Ammon's horn (tissue), 1 donor: Measurements from ENCODE around the gene TSPAN31.
A peak's percentile ranks its signal among the peaks of the same experiment; 100 is the strongest.

Experiments used
- DNase-seq: peaks from one replicate; pipeline ENCODE4 v3.0.0-alpha.2; 2016; ENCODE audit warnings: low spot score

TSPAN31 gene

GRCh38 chr12:57735952-57736740 is 8.7 kb upstream of the TSPAN31 start:
- peak; percentile 59 for DNase-seq

GRCh38 chr12:57736741-57737466 is 7.9 kb upstream of the TSPAN31 start:
- no peak for DNase-seq

DNA sequence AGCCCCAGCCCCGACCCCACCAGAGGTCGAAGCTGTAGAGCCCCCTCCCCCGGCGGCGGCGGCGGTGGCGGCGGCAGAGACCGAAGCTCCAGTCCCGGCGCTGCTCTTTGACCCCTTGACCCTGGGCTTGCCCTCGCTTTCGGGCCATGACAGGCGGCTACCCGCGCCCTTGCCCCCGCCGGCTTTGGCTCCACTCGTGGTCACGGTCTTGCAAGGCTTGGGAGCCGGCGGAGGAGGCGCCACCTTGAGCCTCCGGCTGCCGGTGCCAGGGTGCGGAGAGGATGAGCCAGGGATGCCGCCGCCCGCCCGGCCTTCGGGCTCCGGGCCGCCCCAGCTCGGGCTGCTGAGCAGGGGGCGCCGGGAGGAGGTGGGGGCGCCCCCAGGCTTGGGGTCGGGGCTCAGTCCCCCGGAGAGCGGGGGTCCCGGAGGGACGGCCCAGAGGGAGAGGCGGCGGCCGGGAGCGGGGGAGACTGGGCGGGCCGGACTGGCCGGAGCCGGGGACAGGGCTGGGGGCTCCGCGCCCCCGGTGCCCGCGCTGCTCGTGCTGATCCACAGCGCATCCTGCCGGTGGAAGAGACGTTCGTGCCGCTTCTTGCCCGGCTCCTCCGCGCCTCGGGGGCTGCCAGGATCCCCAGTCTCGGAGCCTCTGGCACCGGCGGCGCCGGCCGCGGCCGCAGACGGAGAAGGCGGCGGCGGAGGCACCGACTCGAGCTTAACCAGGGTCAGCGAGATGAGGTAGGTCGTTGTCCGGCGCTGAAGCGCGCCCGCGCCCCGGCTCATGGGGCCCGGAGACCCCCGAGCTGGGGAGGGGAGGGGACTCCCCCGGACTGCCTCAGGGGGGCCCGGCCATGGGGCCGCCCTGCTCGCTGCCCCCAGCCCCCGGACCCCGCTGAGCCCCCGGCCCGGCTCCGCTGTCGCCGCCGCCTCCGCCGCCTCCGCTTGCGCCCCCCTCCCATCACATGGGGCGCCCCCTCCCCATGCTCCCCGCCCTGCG is 7.1 kb upstream of the TSPAN31 start:
- DNase-seq = no peak

- peak; percentile 56 for DNase-seq
Observed at GRCh38 chr12:57738661-57739237, 6.1 kb upstream of the TSPAN31 start, which contains the start of gene AGAP2. AGAP2 (minus strand) TSS chr12:57738742; CDS start chr12:57738246, 496 bp downstream.

DNA sequence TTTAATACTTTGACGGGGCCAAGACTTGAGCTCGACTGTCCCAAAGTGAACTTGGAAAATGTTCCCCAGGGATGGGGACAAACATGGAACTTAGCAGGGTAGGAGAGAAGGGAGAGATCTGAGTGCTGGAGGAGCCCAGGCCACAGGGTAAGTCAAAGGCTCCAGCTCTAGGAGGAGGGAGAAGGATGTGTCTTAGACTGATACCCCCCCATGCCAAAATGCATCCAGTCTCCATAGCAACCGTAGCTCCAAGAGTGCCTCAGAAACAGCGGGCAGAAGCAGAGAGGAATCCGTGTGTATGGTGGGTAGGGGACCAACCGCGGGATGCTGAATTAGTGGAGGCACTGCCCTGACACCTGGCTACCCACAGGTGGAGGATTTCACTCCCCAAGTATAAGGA is 5.5 kb upstream of the TSPAN31 start:
- DNase-seq = no peak

GRCh38 chr12:57739914-57740538 is 4.8 kb upstream of the TSPAN31 start:
- DNase-seq = no peak

- DNase-seq = peak; percentile 73
Observed at GRCh38 chr12:57740656-57741412, 4.0 kb upstream of the TSPAN31 start.

GRCh38 chr12:57741413-57741789 is 3.4 kb upstream of the TSPAN31 start:
- no peak for DNase-seq

DNA sequence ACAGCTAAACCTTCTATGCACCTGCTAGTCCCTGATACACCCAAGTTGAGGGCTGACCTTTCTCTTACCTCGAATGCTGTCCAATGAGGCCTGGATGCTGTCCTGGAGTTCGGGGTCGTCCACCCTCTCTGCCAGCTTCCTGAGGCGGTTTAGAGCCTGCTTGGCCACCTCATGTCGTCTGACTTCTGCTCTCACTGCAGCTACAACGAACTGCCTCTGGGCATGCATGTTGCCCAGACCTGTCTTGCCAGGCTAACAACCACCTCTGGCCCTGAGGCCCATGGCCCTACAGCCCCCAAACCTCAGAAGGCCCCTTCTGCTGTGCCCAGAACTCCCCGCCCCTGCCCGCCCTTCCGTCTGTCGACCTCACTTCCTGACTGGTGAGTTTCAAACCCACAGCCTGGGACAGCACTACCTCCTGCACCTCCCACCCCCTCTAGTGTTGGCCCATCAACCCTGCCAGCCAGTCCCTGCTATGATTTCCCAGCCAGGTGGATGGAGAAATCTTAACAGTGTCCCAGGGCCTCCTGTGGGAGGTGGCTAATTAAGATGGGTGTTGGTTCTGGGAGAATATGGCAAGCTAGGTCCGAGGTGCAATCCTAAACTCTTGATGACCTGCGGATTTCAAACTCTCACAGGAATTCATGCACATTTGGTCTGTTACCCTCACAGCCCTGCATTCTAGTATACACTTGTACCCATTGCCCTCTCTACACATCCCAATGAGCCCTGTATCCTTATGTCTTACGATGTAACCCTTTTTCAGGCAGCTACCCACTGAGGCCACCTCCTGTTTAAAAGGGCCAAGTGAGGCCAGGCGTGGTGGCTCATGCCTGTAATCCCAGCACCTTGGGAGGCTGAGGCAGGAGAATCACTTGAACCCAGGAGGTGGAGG is 2.7 kb upstream of the TSPAN31 start:
- no peak for DNase-seq

DNA sequence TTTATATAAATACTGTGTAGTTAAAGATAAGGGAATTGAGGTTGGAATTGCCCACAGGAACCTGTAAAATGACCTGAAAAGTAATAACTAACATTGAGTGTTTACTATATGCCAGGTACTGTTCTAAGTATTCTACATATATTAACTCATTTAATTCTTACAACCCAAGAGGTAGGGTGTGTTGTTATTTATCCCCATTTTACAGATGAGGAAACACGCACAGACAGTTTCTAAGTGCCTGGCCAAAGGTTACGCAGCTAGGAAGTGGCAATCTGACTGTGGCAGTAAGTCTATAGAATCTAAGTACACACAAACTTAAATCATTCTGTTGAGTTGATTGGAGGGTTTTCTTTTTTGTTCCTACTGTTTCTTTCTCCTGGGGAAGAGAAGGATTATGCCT is 1.1 kb upstream of the TSPAN31 start:
- DNase-seq = no peak

GRCh38 chr12:57744194-57744776 is 554 bp upstream of the TSPAN31 start:
- DNase-seq = no peak

DNA sequence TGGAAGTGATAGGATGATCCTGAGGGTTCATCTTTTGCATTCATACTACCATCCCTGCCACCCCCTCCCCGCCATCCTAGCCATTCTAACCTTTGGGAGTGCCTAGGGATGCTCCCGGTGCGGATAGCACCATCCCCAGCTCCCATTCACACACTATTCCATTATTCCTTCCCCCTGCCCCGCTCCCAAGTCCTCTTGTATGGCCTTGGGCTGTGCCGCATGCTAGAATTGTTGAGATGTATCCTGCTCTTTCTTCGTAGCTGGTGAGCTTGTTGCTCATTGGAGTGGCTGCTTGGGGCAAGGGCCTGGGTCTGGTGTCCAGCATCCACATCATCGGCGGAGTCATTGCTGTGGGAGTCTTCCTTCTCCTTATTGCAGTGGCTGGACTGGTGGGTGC is 644 bp downstream of the TSPAN31 start:
- no peak for DNase-seq

DNA sequence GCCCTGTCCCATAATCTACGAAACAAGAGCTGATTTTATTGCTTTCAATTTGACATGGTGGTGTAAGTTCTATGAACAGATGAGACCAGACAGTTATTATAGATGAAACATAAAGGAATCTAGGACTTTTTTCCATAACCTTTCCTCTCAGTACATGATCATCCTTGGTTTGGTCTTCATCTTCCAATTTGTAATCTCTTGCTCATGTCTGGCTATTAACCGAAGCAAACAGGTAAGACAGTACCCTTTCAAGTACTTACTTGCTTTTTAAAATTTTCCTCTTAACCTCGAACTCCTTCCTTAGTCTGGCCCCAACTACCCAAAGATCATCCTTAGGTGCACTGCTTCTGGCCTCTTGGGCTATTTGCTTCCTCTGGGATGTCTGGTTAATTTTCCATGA is 1.2 kb downstream of the TSPAN31 start:
- no peak for DNase-seq

GRCh38 chr12:57749061-57749460 is 4.2 kb downstream of the TSPAN31 start:
- no peak for DNase-seq

DNA sequence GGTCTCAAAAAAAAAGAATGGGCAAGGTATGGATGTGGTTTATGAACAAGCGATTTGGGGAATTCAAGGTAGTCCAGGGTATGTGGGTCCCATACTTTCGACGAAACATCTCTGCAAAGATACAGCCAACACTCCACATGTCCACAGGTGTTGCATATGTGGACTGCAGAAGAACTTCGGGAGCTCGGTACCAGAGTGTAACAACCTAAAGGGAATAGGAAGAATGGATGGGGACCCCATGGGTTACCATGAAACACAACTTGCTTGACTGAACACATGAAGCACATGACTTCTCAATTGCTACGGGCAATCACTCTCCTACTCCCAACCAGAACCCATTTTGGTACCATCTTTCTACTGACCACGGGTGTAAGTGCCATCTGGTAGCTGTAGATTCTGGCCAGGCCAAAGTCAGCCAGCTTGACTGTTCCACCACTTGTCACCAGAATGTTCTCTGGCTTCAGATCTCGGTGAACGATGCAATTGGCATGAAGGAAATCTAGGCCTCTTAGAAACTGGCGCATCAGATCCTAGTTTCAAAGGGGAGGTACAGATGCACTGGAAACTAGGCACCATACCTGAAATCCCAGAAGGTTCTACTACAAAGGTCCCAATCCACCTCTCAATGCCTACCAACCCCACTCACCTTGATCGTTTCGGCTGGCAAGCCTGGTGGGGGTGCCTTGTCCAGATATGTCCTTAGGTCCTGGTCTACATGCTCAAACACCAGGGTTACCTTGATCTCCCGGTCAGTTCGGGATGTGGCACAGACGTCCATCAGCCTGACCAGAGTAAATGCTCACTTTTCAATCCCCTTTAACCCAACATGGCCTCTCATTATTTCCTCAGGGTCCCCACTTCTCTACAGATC is 6.0 kb downstream of the TSPAN31 start:
- no peak for DNase-seq

GRCh38 chr12:57751432-57751787 is 6.6 kb downstream of the TSPAN31 start:
- DNase-seq = no peak

GRCh38 chr12:57751788-57752667 is 7.2 kb downstream of the TSPAN31 start, which contains the start of gene CDK4:
CDK4 (minus strand) TSS chr12:57752310; CDS start chr12:57751717, 593 bp downstream.
- peak; percentile 100 for DNase-seq
